ENCODE measurements around the gene PHLDB3.
A peak's percentile ranks its signal among the peaks of the same experiment; 100 is the strongest.

The PHLDB3 gene

DNA sequence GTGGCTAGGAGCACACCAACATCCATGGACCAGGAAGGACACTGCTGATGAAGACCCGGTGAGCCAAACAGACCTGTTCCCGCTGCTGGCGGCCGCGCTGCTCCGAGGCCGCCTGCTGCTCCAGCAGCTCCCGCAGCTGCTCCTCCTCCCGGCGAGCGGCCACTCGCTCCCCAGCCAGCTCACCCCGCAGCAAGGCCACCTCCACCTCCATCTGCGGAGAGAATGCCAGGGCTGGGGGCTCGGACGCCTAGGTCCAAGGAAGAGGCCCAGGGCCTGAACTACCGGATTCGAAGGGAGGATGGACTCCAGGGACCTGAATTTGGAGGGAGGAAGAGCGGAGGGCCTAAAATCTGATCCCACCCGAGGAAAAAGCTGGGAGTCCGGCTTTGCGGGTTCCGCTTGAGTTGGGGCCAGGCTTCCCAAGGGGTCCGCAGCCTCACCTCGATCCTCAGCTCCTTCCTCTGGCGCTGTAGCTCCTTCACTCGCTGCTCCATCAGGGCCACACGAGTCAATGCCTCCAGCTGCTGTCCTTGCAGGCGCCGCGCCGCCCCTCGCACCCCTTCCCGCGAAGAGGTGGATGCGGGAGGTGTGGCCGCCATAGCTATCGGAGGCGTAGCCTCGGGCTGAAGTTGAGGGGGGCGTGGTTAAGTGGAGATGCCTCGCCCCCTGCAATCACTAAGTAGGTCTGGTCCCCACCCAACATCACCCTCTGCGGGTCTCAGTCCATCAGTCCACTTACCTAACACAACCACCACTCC is 2.7 kb downstream of the PHLDB3 start:
- DNase-seq, result no peak

DNA sequence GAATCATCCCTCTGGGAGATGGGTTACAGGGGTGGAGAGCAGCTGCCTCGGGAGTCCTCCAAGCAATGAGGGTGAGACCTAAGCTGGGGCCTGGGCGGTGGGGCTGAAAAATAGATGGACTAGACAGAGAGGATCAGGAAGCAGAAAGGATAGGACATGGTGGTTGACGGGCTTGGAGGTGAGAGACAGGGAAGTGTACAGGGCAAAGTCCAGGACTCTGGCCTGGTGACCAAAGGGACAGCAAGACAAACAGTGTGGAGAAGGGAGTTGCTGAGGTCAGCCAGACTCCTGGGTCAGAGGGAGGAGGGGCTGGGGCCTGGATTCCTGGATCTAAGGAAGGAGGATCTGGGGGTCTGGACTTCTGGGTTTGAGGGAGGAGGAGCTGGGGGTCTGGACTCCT is 5.5 kb downstream of the PHLDB3 start:
- no peak for DNase-seq

DNA sequence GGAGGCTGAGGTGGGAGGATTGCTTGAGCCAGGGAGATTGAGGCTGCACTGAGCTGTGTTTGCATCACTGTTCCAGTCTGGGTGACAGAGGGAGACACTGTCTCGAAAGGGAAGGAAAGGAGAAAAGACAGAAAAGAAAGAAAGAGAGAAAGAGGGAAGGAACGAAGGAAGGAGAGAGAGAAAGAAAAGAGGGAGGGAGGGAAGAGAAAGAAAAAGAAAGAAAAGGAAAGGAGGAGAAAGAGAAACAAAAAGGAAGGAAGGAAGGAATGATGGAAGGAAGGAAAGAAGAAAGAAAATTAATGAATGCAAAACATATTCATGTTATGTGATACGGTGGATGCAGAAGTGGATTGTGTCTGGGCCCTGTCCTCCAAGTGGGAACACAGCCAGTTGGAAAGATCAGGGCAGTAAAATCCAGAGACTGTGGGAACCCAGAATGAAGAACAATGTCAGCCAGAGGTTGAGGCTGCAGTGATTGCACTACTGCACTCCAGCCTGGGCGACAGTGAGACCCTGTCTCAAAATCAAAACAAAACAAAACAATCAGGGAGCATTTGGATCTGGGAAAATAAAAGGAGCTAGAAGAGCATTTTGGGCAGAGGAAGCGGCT is 6.2 kb downstream of the PHLDB3 start:
- DNase-seq, result no peak

DNA sequence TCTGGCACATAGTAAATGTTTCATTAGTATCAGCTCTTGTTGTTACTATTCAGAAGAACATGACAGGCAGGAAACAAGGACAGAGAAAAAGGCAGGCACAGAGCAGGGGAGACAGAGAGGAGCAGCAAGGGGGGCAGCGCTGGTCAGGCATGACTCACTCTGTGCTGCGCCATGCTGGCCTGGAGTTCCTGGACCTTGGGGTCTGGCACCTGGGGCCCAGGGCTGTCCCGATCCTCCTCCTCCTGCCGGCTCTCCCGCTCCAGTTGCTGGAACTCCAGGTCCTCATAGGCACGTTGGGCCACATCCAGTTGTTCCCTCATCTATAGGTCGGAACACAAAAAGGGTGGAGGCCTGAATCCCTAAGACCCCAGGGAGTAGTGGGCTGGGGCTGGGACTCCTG is 7.6 kb downstream of the PHLDB3 start:
- DNase-seq, result no peak

DNA sequence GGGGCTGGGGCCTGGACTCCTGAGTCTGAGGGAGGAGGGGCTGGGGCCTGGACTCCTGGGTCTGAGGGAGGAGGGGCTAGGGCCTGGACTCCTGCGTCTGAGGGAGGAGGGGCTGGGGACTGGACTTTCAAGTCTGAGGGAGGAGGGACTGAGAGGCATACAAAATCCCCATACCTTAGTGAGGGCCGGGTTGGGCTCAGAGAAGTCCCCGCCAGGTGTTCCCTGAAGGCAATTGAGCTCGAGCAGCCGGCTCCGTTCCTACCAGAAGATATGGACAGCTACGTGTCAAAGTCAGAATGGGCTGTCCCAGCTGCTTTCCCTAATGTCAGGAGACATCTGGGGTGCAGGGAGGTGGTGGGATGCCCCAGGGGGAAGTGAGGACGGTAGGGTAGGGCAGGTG is 9.5 kb downstream of the PHLDB3 start:
- no peak for DNase-seq

DNA sequence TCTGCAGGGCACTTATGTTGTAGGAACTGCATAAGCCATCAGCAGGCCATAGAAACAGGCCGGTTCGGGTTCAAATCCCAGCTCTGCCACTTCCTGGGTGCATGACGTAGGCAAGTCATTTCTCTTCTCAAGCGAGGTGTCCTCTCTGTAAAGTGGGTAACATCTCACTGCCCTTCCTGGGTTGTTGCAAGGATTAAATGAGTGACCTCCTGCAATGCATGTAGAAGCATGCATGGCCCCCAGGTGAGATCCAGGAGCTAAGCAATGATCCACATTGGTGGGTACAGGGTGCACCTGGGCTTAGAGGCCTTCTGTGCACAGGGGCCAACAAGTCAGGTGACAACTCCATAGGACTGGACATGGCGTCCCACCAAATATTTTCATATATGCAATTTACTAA is 13.8 kb downstream of the PHLDB3 start:
- DNase-seq, result no peak

DNA sequence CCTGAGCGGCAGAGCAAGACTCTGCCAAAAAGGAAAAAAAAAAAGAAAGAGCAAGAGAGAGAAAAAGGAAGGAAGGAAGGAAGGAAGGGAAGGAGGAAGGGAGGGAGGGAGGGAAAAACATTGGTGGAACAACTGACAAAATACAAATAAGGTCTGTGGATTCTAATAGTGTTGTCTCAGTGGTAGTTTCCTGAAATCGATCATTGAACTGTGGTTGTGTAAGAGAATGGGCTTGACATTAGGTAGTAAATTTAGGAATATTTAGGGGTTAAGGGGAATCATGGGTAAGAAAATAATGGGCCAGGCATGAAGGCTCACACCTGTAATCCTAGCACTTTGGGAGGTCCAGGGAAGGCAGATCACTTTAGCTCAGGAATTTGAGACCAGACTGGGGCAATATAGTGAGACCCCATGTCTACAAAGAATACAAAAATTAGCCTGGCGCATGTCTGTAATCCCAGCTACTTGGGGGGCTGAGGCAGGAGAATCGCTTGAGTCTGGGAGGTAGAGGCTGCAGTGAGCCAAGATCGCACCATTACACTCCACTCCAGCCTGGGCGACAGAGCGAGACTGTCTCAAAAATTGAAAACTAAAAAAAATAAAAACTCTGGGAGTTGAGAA is 14.5 kb downstream of the PHLDB3 start:
- no peak for DNase-seq

DNA sequence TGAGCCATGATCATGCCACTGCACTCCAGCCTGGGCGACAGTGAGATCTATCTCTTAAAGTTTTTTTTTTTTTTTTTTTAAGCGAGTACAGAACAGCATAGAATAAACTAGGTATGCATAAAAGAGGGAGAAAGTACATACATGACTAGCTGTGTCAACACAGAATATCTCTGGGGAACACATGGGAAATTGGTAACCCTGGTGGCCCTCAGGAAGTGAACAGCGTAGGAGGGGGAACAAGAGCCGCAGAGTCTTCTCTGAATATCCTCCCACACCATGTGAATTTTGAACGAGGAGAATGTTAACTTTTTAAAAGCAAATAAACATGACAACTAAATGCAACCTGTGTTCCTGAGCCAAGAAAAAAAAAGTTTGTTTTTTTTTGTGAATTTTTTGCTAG is 15.2 kb downstream of the PHLDB3 start:
- no peak for DNase-seq

DNA sequence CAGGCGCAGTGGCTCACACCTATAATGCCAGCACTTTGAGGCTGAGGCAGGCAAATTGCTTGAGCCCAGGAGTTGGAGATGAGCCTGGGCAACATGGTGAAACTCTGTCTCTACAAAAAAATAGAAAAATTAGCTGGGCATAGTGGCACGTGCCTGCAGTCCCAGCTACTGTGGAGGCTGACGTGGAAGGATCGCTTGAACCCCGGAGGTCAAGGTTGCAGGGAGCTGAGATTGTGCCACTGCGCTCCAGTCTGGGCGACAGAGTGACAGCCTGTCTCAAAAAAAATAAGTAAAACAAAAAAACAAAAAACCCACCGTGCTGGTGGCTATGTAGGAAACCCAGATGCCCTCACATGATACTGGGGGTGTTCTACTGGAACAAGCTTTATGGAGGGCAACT is 16.4 kb downstream of the PHLDB3 start:
- DNase-seq, result no peak

DNA sequence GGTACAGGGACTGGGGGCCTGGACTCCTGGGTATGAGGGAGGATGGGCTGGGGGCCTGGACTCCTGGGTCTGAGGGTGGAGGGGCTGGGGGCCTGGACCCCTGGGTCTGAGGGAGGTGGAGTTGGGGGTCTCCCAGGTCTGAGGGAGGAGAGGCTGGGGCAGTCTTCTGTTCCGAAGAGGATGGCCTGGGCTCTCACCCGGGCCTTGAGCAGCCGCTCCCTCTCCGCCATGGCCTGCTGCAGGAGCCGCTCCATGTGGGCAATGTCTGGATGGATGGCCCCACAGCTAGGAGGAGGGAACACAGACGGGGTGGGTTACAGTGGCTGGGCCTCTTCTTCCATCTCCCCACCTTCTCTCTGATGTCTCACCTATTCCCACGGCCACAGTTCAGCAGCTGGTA is 18.1 kb downstream of the PHLDB3 start:
- no peak for DNase-seq

DNA sequence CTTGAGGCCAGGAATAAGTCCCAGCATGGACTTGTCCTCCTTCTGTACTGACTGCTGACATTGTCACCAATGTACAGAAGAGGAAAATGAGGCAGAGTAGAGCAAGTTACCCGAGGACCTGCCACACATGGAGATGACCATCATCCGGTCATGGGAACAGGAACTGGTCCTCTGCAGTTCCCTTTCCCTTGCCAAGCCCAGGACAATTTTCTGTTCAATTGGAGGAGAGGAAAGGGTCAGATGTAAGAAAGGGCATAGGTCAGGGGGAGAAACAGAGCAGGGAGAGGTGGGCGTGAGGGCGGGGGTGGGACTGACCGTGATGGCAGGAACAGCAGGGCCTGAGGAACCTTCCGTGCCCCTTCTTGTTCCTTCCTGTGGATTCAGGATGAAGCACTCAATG is 18.6 kb downstream of the PHLDB3 start:
- DNase-seq, result no peak

DNA sequence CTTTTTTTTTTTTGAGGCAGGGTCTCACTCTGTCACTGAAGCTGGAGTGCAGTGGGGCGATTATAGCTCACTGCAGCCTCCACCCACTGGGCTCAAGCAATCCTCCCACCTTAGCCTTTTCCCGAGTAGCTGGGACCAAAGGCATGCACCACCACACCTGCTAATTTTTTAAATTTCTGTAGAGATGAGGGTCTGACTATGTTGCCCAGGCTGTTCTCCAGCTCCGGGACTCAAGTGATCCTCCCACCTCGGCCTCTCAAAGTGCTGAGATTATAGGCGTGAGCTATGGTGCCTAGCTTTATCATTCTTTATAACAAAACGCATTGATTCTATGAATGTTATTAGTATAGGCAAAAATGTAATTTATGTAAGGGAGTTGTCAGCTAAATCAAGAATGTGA is 21.3 kb downstream of the PHLDB3 start:
- no peak for DNase-seq

DNA sequence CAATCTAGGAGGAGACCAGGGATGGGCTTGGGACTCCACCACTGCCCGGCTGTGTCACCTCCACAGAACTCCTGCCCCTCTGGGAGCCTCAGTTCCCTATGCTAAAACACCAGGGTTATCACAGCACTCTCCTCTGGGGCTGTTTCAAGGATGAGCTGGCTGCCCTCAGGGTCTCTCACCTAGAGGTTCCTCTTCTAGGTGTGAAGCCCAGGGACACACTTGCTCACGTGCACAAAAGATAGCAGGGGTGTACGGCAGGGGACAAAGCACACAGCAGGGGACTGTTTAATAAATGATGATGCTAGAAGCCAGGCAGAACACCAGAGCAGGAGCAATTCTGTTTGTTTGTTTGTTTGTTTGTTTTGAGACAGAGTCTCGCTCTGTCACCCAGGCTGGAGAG is 22.4 kb downstream of the PHLDB3 start:
- DNase-seq, result no peak

DNA sequence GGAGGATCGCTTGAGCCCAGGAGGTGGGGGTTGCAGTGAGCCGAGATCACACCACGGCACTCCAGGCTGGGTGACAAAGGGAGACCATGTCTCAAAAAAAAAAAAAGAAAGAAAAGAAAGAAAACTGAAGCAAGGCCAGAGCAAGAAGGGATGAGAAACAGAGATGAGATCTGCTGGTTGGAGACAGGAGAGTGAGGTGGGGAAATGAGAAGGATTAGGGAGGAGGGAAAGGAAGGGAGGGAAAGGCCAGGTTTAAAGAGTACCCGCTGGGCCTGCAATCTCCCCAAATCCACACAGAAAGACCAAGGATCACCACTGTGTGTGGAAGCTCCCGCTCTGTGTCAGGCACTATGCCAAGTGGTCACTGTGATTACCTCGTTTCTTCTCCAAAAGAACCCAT is 22.8 kb downstream of the PHLDB3 start:
- DNase-seq, result no peak

DNA sequence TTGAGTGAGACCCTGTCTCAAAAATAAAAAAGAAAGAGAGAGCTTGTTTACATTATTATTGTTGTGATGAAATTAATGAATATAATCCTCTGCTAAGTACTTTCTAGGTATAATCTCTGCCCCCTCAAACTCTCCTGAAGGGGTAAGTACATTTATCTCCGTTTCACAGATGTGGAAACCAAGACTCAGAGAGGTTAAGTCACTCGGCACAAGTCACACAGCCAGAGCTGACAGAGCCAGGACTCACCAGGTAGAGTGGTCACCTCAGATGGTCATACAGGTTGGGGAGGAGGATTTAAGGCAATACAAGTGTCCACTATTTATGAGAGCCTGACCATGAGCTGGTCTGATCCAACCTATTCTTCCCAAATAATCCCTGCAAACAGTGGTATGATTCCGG is 24.0 kb downstream of the PHLDB3 start:
- DNase-seq, result no peak

DNA sequence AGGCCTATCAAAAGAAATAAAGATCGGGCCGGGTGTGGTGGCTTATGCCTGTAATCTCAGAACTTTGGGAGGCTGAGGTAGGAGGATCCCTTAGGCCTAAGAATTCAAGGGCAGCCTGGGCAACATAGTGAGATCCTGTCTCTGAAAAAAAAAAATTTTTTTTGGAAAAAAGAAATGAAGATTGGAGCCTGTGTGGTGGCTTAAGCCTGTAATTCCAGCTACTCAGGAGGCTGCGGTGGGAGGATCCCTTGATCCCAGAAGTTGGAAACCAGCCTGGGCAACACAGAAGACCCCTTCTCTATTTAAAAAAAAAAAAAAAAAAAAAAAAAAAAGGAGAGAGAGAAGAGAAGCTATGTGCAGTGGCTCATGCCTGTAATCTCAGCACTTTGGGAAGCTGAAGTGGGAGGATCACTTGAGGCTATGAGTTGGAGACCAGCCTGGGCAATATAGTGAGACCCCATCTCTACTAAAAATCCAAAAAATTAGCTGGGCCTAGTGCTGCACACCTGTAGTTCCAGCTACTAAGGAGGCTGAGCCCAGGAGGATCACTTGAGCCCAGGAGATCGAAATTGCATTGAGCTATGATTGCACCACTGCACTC is 24.5 kb downstream of the PHLDB3 start:
- no peak for DNase-seq

DNA sequence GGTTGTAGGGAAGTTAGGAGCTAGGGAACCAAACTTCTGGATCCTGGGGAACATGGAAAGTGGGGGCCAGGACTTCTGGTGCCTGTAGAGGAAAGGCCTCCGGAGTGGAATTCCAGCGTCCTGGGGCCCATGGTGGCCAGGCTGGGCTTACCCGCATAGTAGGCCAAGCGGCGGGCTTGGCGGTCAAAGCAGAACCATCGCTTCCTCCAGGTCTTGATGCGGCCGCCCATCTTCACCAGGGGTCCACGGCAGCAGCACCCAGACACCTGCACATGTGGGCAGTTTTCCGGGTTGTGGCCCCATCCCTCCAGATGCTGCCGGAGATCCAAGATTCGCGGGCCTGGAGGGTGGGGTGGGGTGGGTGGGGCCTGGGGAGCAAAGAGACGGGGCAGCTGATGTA is 25.3 kb downstream of the PHLDB3 start:
- DNase-seq, result no peak

DNA sequence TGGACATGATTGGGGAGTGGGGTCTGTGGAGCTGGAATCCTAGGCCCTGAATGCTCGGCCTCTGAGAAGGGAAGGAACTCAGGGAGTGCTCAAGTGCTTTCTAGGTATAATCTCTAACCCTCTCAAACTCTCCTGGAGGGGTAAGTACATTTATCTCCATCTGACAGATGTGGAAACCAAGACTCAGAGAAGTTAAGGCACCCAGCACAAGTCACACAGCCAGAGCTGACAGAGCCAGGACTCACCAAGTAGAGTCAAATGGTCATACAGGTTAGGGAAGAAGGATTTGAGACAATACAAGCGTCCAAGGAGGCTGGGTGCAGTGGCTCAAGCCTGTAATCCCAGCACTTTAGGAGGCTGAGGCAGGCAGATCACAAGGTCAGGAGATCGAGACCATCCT is 26.2 kb downstream of the PHLDB3 start:
- DNase-seq, result no peak

DNA sequence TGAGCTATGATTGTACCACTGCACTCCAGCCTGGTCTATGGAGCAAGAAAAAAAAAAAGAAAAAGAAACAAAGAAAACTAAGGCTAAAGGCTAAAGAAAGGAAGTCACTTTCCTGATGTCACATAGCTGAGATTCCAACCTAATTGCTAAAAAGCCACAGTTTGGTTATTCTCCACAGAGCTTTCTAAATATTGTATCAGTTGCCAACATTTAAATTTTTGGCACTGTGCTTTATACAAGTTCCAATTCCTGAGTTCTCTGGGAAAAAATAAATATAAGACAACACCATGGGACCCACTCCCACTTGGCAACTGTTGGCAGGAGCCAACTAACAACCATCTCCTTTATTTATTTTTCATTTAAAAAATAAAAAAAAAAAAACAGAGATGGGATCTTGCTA is 27.9 kb downstream of the PHLDB3 start:
- no peak for DNase-seq

DNA sequence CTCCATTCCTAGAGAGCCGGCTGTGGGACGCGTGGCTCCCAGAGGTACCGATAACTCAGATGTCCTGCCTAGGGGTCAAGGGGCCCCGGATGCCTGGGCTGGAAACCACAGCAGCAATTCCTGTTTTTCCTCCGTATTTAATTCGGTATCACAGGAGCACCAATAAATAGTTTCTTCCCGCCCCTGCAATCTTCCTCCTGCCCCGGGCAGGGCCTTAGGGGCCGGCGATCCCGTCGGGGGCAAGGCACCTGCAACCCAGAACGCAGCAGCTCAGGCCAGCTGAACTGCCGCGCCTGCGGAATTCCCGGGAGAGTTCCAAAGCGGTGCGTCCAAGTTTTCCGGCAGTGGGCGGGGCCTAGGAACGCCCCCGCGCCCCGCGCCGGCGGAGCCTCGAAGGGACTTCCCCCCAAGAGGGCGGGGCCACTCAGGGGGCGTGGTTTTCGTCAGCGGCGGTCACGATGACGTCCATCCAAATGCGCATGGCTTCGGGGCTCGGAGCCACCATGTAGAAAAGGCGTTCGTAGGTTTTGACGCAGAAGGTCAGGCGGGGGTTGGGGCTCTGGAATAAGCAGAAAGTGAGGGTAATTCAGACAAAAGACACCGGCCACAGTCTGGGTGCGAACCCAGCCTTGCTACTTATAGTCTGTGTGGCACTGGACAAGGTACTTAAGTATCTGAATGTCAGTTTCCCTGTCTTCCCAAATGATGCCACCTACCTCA is 29.4 kb downstream of the PHLDB3 start:
- DNase-seq, result peak; percentile 4 to 94 (median 82)

DNA sequence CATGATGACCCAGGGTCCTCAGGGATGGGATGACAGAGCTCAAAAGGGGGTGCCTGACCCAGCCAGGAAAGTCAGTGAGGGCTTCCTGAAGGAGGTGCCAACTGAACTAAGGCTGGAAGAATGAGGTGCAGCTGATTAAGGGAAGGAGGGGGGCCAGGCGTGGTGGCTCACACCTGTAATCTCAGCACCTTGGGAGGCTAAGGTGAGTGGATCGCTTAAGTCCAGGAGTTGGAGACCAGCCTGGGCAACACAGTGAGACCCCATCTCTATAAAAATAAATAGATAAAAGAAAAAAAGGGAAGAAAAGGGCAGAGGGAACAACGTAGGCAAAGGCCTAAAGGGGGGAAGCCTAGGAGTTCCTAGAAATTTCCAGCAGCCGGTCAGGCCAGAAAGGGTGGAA is 30.1 kb downstream of the PHLDB3 start:
- no peak for DNase-seq

DNA sequence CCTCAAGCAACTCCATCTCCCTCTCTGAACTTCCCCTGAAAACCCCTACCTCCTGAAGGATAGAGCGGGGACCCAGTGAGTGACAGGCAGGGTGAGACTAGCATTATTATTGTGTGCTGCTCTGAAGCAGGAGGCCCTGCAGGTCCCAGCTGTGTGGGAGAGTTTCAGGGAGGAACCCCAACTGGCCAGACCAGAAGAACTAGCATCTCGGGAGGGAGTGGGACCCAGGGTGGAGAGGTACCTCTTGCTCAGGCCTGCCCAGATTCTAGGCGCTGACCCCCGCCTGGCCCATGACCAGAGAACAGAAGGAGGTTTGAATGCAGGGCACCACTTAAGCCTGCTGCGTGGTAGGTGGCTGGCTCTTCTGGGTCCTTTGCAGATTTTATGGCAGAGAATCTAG is 33.5 kb downstream of the PHLDB3 start:
- DNase-seq, result no peak
